Duodenal mucosa (tissue), 2 donors: ENCODE data around the gene CACNA1E.

Experiments used
- H3K27ac ChIP-seq: one replicate; pipeline ENCODE4 v1.7.0; 2013; ENCODE audit warnings: low read depth, low read length
- H3K27me3 ChIP-seq, 2 donors: one replicate each; pipeline ENCODE4 v1.7.0; 2013; ENCODE audit warnings: low read length in 2 of 2, control low read depth in 1 of 2; ENCODE audit not compliant: insufficient read depth in 2 of 2, control insufficient read depth in 1 of 2
- H3K36me3 ChIP-seq, 2 donors: one replicate each; pipeline ENCODE4 v1.7.0; 2013; ENCODE audit warnings: low read length in 2 of 2, control low read depth in 1 of 2; ENCODE audit not compliant: insufficient read depth in 2 of 2, control insufficient read depth in 1 of 2
- H3K4me1 ChIP-seq, 2 donors: one replicate each; pipeline ENCODE4 v1.7.0; 2013; ENCODE audit warnings: low read length in 2 of 2, control low read depth in 1 of 2; ENCODE audit not compliant: insufficient read depth in 2 of 2, control insufficient read depth in 1 of 2
- H3K4me3 ChIP-seq, 2 donors: one replicate each; pipeline ENCODE4 v1.7.0; 2013; ENCODE audit warnings: low read length in 2 of 2, low read depth in 1 of 2
- H3K9ac ChIP-seq, 2 donors: one replicate each; pipeline ENCODE4 v1.7.0; 2013; ENCODE audit warnings: low read length in 2 of 2, low read depth in 1 of 2
- H3K9me3 ChIP-seq, 2 donors: one replicate each; pipeline ENCODE4 v1.7.0; 2013; ENCODE audit warnings: low read length in 2 of 2, control low read depth in 1 of 2; ENCODE audit not compliant: control insufficient read depth in 1 of 2

The CACNA1E gene

GRCh38 chr1:181483285-181484195 lies at the start of gene CACNA1E:
TSS of gene CACNA1E (plus strand) at chr1:181483517. CDS start at chr1:181483745, 228 bp downstream.
- H3K4me1 ChIP-seq: peaks cover 0 to 5% of the 10 kb centered on the region in 2 donors
- peak within 1 kb of the TSS; percentile 38 to 53 for H3K4me3 ChIP-seq
- H3K9me3 ChIP-seq: no peaks in the 10 kb centered on the region
- no peak within 1 kb of the TSS for H3K27ac ChIP-seq
- H3K9ac ChIP-seq: no peak within 1 kb of the TSS
- no peaks in the 10 kb centered on the region for H3K36me3 ChIP-seq
- H3K27me3 ChIP-seq: peaks cover 50 to 54% of the 10 kb centered on the region in 2 donors

DNA sequence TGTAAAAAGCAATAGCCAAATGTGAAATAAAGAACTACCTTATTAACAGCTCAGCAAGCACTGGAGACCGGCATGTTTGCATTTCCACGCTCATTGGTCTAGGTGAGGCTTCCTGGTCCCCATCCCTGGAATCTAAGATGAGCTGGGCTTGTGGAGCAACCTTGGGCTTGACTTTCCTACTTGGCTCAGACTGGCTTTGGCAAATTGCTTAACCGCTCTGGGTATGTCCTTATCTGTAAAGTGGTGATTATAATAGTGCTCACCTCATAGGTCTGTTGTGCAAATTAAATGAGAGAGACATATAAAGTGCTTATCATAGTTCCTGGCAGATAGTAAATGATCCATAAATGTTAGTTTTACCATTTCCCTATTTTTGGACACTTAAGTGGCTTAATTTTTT lies 49.4 kb upstream of the CACNA1E start:
- Histone ChIP-seq H3K9ac (no peak overlapping the region), H3K36me3 (no peaks in the 10 kb centered on the region), H3K4me1 (no peaks in the 10 kb centered on the region), H3K27ac (no peak overlapping the region), H3K9me3 (no peaks in the 10 kb centered on the region), H3K4me3 (no peak overlapping the region), H3K27me3 (no peaks in the 10 kb centered on the region)

DNA sequence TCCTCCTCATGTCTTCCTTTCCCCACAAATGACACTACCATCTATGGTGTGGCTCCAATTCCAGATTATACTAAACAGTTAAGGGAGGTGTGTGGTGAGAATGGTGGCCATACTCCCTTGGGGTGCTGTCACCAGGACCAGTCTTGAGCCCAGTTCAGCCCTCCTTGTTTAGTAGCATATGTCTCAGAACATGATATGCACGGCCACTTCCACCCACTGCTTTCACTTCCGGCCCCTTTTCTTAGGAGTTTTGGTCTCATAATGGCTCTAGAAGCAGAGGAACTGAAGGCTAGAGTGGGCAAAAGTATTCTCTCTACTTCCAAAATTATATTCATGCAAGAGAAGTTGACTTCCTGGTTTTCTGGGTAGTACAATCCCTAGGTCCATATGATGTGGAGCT lies 45.3 kb upstream of the CACNA1E start:
- no peak overlapping the region for H3K9ac ChIP-seq
- no peaks in the 10 kb centered on the region for H3K9me3 ChIP-seq
- peaks cover 5 to 11% of the 10 kb centered on the region in 2 donors for H3K4me1 ChIP-seq
- H3K27me3 ChIP-seq: no peaks in the 10 kb centered on the region
- H3K4me3 ChIP-seq: no peak overlapping the region
- no peaks in the 10 kb centered on the region for H3K36me3 ChIP-seq
- H3K27ac ChIP-seq: no peak overlapping the region

GRCh38 chr1:181440510-181440909 lies 42.8 kb upstream of the CACNA1E start:
- Histone ChIP-seq H3K4me1 (peaks cover 5 to 11% of the 10 kb centered on the region in 2 donors), H3K9me3 (no peaks in the 10 kb centered on the region), H3K27ac (no peak overlapping the region), H3K4me3 (no peak overlapping the region), H3K36me3 (no peaks in the 10 kb centered on the region), H3K27me3 (no peaks in the 10 kb centered on the region), H3K9ac (no peak overlapping the region)

GRCh38 chr1:181442181-181442525 lies 41.2 kb upstream of the CACNA1E start:
- Histone ChIP-seq H3K4me1 (peaks cover 5 to 11% of the 10 kb centered on the region in 2 donors), H3K9ac (no peak overlapping the region), H3K36me3 (no peaks in the 10 kb centered on the region), H3K27me3 (no peaks in the 10 kb centered on the region), H3K27ac (no peak overlapping the region), H3K4me3 (no peak overlapping the region), H3K9me3 (no peaks in the 10 kb centered on the region)

GRCh38 chr1:181443231-181443853 lies 40.0 kb upstream of the CACNA1E start:
- Histone ChIP-seq H3K36me3 (no peaks in the 10 kb centered on the region), H3K4me1 (peaks cover 5 to 12% of the 10 kb centered on the region in 2 donors), H3K27ac (no peak overlapping the region), H3K4me3 (no peak overlapping the region), H3K9me3 (peaks cover 0 to 2% of the 10 kb centered on the region in 2 donors), H3K27me3 (no peaks in the 10 kb centered on the region), H3K9ac (no peak overlapping the region)

GRCh38 chr1:181445436-181445835 lies 37.9 kb upstream of the CACNA1E start:
- Histone ChIP-seq H3K4me1 (peaks cover 5 to 20% of the 10 kb centered on the region in 2 donors), H3K9ac (no peak overlapping the region), H3K27me3 (no peaks in the 10 kb centered on the region), H3K9me3 (peaks cover 0 to 2% of the 10 kb centered on the region in 2 donors), H3K27ac (no peak overlapping the region), H3K36me3 (no peaks in the 10 kb centered on the region), H3K4me3 (no peak overlapping the region)

- peaks cover 11 to 25% of the 10 kb centered on the region in 2 donors for H3K4me1 ChIP-seq
- peaks cover 0 to 2% of the 10 kb centered on the region in 2 donors for H3K9me3 ChIP-seq
- no peak overlapping the region for H3K27ac ChIP-seq
- no peaks in the 10 kb centered on the region for H3K36me3 ChIP-seq
- no peaks in the 10 kb centered on the region for H3K27me3 ChIP-seq
- H3K4me3 ChIP-seq: no peak overlapping the region
- no peak overlapping the region for H3K9ac ChIP-seq
Measured at GRCh38 chr1:181448461-181448860, 34.9 kb upstream of the CACNA1E start.

DNA sequence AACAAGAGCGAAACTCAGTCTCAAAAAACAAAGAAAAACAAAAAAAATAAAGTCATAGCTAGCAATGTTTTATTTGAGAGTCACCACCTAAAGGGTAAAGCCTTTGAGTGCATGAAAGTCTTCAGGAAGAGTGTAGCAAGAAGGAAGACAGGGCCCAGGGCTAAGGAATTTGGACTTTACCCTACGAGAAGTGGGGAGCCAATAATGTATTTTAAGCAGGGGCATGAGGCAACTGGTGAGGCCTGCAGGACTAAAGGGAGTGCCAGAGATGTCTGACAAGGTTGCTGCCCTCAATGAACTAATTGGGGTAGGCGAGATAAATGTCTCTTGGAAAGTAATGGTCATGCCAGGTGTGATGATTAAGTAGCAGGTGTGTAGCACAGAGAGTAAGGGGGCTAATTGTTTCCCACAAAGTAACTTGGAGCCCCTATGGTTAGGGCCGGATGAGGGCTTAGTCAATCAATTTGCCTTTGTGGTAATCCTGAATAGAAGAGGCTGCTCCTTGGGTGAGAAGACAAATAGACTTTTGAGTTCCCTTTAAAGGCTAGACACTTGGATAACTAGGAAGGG lies 31.6 kb upstream of the CACNA1E start:
- Histone ChIP-seq H3K27ac (no peak overlapping the region), H3K4me1 (peaks cover 11 to 25% of the 10 kb centered on the region in 2 donors)

GRCh38 chr1:181452746-181453145 lies 30.6 kb upstream of the CACNA1E start:
- no peak overlapping the region for H3K4me3 ChIP-seq
- H3K4me1 ChIP-seq: peaks cover 11 to 25% of the 10 kb centered on the region in 2 donors
- peaks cover 5 to 7% of the 10 kb centered on the region in 2 donors for H3K9me3 ChIP-seq
- no peak overlapping the region for H3K27ac ChIP-seq
- H3K9ac ChIP-seq: no peak overlapping the region
- no peaks in the 10 kb centered on the region for H3K27me3 ChIP-seq
- H3K36me3 ChIP-seq: no peaks in the 10 kb centered on the region

More for the DNA sequence above, 31.6 kb upstream of the CACNA1E start:
- H3K36me3 ChIP-seq: no peaks in the 10 kb centered on the region
- H3K4me3 ChIP-seq: no peak overlapping the region
- H3K9ac ChIP-seq: no peak overlapping the region
- peaks cover 2 to 3% of the 10 kb centered on the region in 2 donors for H3K9me3 ChIP-seq
- H3K27me3 ChIP-seq: no peaks in the 10 kb centered on the region
